GM18951 (cell line): ENCODE data around the gene DPH1.
A peak's percentile ranks its signal among the peaks of the same experiment; 100 is the strongest.

Experiments
- POLR2A ChIP-seq: IDR thresholded peaks from 4 replicates; pipeline ENCODE4 v1.6.1; 2011; ENCODE audit warnings: mild to moderate bottlenecking; ENCODE audit not compliant: insufficient read length, insufficient read depth; ENCODE audit errors: extremely low read depth
- in situ Hi-C: fragments of 300-500 bp; cut with MboI; formaldehyde crosslinking; loops from one replicate; pipeline ENCODE4 v1.12.0; 2022; ENCODE audit warnings: low sequenced_read_pairs, mixed read lengths, inconsistent platforms; ENCODE audit not compliant: unreplicated experiment

Gene DPH1

DNA sequence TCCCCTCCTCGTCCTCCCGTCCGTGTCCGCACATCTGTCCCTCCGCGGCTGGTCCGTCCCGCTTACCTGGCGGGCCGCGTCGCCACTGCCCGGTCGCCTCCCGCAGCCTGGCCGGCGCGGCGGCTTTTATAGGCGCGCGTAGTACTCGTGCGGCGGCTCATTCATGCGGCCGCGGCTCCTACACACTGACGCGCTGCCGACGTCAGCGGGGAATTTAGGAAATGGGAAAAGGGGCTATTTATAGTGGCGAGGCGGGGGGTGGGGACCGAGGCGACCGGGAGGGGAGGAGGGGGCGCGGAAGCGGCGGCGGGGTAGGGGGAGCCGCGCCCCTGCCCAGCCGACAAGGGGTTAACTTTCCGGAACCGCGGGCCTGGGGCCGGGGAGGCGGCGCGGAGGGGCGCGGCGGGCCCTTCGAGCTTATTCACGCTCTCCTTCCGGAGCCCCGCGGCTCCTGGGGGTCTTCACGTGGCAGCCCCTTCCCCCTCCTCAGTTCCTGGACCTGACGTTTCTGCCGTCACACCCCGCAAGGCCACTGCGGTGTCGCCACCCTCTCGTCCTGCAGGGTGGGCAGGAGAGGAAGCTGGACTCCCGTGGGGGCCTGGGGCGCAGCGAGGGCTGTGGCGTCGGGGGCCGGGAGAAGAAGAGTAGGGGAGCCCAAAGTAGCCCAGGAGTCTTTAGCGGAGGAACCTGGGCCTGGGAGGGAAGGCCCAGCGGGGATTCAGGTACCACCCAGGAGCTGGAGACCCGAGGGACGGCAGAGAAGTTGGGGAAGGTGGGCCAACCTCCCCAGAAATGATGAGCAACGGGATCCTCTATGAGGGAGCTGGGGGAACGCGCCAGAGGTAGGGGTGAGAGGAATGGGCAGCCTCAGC is 21.3 kb downstream of the DPH1 start:
- no peak for TF ChIP-seq POLR2A
- in situ Hi-C loops, result no loop called here

DNA sequence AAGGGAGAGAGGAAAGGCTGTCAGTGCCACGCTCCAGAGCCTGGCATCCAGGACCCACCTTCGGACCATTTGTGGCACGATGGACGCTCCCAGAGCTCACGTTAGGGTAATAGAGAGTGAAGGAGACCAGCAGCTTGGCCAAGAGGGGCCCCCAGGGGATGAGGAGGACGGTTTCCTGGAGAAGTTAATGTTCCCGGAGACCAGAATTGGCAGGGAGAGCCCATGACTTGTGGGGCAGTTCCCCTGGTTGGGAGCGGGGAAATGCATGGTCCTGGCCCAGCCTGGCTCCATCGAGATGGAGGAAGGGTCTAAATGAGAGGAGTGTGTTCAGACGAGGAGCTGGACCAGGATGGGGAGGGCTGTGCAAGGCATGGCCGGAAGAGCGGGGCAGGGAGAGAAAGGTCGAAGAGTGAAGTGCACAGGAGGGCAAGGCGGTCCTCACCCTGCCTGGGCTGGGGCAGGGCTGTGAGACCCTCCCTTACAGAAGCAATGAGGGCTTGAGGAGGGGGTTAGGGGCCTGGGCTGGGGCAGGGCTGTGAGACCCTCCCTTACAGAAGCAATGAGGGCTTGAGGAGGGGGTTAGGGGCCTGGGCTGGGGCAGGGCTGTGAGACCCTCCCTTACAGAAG is 22.1 kb downstream of the DPH1 start:
- no peak for TF ChIP-seq POLR2A
- in situ Hi-C loops, result no loop called here

DNA sequence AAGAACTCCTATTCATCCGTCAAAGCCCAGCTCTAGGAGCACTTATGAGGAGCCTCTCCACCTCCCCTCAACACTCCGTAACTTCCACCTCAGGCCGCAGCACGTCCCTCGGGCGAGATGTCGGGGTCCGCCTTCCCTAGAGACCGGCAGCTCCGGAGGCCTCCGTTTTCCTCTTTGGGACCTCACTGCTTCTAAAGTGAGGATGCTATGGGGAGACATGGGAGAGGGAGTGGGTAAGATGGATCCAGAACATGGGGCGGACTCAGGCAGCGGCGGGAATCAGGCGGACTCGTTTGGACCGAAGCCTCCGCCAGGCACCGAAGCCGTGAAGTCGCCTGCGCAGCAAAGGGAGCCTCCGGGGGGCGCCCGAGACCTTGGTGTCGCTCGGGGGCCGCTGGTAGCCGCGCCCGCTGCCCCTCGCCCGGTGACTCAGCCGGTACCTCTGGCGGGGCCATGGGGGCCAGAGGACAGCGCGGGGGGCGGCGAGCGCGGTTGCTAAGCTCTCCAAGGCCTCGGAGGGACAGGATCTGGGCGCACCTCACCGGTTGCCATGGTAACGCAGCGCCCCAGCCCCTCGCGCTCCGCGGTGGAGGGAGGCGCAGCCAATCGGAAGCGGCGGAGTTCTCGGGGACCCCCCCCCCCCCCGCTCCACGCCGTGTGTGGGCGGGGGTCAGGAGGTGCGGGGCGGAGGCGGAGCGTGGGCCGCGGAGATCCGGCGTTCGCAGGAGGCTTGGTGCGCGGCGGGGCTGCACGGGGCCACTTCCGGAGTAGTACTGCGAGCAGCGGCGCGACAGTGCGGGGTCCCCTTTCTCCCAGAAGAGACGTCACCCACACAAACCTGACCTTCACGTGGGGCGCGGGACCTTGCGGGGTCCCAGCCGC is 23.7 kb downstream of the DPH1 start:
- TF ChIP-seq POLR2A, result no peak
- in situ Hi-C loops, result no loop called here

DNA sequence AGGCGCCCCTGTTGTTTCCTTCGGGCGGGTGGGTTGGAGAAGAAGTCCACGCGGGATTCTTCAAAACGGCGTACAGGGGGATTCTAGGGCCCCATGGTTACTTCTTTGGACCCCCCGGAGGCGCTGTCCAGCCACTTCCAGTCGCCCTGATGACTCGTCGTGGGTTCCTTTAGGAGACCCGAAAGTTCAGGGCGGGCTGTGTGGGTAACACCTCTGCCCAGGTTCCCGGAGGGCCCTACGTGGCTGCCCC is 24.2 kb downstream of the DPH1 start:
- no peak for TF ChIP-seq POLR2A
- in situ Hi-C loops, result no loop called here

DNA sequence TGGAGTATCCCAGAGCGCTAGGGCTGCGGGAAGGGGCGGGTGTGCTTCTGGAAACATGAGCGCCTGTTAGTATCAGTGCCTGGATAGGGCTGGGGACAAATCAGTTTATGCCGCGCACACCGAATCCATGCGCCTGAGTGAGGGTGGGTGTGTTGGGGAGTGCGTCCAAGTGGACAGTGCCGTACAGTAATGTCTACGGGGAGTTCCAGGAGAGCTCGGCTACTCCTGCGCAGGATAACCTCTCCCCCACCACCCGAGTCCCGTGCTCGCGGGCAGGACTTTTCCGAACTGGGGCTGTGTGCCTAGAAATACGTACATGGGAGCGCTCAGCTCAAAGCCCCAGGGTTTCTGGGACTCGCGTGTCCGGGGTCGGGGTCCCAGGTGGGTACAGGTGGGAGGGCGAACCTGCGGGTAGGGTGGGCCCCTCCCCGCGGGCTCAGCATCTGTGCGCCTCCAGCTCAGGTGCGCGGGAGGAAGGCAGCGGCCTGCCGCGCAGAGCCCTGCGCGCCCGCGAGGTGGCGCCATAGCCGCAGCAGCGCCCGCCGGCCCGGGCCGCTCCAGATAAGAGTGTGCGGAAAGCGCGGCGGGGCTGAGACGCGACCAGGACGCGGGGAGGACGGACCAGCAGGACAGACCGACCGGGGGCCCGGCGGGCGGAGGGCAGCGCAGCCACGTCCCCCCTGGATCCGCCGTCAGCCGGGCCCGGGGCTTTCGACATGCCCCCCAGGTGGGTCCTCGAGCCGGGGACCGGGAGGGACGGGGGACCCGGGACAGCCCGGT is 24.7 kb downstream of the DPH1 start, which contains the start of gene HIC1:
HIC1 (plus strand) TSS at position 592 of the 780 bp plus-strand sequence. CDS start 1,588 bp downstream, outside the sequence.
- in situ Hi-C loops, result no loop called here
- peak; percentile 75 for TF ChIP-seq POLR2A

DNA sequence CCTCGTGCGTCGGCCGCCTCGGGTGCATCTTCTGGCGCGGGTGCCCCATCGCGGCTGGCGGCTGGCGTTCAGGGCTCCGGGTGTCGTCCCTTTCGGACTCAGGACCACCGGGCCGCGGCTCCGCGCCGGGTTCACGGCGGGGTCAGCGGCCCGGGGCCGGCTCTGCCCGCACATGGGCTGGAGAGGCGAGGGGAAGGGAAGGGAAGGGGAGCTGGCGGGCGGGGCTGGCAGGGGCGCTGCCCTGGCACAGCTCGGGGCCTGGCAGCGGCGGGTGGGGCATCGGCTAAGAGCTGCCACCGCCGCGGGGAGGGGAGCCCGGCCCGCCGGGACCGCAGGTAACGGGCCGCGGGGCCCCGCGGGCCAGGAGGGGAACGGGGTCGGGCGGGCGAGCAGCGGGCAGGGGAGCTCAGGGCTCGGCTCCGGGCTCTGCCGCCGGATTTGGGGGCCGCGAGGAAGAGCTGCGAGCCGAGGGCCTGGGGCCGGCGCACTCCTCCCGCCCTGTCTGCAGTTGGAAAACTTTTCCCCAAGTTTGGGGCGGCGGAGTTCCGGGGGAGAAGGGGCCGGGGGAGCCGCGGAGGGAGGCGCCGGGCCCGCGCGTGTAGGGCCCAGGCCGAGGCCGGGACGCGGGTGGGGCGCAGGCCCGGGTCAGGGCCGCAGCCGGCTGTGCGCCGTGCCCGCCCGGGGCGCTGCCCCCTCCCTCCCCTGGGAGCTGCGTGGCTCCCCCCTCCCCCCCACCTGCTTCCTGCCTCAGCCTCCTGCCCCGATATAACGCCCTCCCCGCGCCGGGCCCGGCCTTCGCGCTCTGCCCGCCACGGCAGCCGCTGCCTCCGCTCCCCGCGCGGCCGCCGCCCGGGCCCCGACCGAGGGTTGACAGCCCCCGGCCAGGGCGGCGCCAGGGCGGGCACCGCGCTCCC is 25.6 kb downstream of the DPH1 start:
- in situ Hi-C loops, result no loop called here
- TF ChIP-seq POLR2A, result peak; percentile 61

DNA sequence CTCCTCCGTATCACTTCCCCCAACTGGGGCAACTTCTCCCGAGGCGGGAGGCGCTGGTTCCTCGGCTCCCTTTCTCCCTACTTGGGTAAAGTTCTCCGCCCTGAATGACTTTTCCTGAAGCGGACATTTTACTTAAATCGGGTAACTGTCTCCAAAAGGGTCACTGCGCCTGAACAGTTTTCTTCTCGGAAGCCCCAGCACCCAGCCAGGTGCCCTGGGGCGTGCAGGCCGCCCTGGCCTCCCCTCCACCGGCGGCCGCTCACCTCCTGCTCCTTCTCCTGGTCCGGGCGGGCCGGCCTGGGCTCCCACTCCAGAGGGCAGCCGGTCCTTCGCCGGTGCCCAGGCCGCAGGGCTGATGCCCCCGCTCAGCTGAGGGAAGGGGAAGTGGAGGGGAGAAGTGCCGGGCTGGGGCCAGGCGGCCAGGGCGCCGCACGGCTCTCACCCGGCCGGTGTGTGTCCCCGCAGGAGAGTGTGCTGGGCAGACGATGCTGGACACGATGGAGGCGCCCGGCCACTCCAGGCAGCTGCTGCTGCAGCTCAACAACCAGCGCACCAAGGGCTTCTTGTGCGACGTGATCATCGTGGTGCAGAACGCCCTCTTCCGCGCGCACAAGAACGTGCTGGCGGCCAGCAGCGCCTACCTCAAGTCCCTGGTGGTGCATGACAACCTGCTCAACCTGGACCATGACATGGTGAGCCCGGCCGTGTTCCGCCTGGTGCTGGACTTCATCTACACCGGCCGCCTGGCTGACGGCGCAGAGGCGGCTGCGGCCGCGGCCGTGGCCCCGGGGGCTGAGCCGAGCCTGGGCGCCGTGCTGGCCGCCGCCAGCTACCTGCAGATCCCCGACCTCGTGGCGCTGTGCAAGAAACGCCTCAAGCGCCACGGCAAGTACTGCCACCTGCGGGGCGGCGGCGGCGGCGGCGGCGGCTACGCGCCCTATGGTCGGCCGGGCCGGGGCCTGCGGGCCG is 26.5 kb downstream of the DPH1 start:
- in situ Hi-C loops, result no loop called here
- no peak for TF ChIP-seq POLR2A

DNA sequence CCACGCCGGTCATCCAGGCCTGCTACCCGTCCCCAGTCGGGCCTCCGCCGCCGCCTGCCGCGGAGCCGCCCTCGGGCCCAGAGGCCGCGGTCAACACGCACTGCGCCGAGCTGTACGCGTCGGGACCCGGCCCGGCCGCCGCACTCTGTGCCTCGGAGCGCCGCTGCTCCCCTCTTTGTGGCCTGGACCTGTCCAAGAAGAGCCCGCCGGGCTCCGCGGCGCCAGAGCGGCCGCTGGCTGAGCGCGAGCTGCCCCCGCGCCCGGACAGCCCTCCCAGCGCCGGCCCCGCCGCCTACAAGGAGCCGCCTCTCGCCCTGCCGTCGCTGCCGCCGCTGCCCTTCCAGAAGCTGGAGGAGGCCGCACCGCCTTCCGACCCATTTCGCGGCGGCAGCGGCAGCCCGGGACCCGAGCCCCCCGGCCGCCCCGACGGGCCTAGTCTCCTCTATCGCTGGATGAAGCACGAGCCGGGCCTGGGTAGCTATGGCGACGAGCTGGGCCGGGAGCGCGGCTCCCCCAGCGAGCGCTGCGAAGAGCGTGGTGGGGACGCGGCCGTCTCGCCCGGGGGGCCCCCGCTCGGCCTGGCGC is 27.3 kb downstream of the DPH1 start:
- in situ Hi-C loops, result no loop called here
- TF ChIP-seq POLR2A, result no peak

DNA sequence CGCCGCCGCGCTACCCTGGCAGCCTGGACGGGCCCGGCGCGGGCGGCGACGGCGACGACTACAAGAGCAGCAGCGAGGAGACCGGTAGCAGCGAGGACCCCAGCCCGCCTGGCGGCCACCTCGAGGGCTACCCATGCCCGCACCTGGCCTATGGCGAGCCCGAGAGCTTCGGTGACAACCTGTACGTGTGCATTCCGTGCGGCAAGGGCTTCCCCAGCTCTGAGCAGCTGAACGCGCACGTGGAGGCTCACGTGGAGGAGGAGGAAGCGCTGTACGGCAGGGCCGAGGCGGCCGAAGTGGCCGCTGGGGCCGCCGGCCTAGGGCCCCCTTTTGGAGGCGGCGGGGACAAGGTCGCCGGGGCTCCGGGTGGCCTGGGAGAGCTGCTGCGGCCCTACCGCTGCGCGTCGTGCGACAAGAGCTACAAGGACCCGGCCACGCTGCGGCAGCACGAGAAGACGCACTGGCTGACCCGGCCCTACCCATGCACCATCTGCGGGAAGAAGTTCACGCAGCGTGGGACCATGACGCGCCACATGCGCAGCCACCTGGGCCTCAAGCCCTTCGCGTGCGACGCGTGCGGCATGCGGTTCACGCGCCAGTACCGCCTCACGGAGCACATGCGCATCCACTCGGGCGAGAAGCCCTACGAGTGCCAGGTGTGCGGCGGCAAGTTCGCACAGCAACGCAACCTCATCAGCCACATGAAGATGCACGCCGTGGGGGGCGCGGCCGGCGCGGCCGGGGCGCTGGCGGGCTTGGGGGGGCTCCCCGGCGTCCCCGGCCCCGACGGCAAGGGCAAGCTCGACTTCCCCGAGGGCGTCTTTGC is 28.0 kb downstream of the DPH1 start:
- in situ Hi-C loops, result no loop called here
- TF ChIP-seq POLR2A, result peak; percentile 23
